ENCODE measurements around the gene PLCD3. TPM values are rescaled to one million over a fixed set of nuclear protein-coding genes. Genes with fewer than 3 reads are reported as not detected.

Gene PLCD3
- total and polyA plus RNA-seq, 2 of the 13 experiments (the other 11 are each of a cell fraction or from before 2014, with no cell fraction given): 11.3 to 39.1 TPM

DNA sequence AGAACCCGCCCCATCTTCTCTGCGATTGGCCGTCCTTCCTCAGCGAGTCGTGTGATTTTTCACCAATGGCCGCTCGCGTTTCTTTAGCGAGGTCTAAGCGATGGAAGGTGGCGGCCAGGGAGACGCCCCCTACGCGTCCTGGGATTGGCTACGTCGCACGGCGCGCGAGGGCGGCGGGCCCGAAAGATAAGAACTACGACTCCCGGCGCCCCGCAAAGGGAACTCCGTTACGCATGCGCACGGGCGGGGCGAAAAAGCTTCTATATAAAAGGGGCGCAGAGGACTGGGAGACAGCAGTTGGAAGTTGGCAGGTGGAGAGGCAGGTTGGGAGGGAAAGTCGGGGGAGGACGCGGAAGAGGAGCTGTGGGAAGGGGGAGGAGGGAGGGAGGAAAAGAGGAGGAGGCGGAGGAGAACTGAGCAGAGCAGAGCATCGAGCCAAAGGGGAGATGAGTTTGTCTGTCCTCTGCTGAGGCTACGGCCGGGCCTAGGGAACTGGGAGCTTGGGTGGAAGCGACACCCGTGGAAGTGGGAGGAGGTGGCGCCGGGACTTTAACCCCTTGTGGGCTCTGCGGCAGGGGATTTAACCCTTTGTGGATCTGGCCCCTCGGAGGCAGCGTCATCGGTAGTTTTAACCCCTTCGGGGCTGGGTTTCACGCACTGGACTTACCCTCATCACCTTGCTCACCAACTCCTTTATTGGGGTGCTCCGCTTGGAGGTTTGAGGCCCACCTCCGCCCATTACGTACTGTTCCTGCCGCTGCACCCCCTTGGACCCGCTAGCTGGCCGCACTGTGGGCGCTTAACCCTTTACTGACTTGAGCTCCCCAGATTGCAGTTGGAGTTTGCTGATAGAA, 16.1 kb upstream of the PLCD3 start, which contains the start of gene HEXIM1 (continued):
- TF ChIP-seq CCAR2 (optimal IDR thresholded peaks at IDR 0.05; ENCODE audit: low read depth, low read length) (peak; percentile 90), ASH2L (IDR thresholded peaks at IDR 0.05; ENCODE audit: insufficient read length, low read depth, low read length) (no peak), KDM1A (CRISPR knock-in tag; IDR thresholded peaks at IDR 0.05) (no peak), ZNF460 (CRISPR knock-in tag; IDR thresholded peaks at IDR 0.05; ENCODE audit: borderline replicate concordance) (no peak), TBX2 (CRISPR knock-in tag; IDR thresholded peaks at IDR 0.05; ENCODE audit: borderline replicate concordance) (peak; percentile 41; the same call in 1 of the 2 replicates), CREM (IDR thresholded peaks at IDR 0.05) (peak; percentile 85), CREM (CRISPR knock-in tag; IDR thresholded peaks at IDR 0.05) (no peak), ATF1 (CRISPR knock-in tag; IDR thresholded peaks at IDR 0.05) (peak; percentile 78), TGIF2 (CRISPR knock-in tag; IDR thresholded peaks at IDR 0.05) (peak; percentile 90), ZNF790 (CRISPR knock-in tag; IDR thresholded peaks at IDR 0.05; ENCODE audit: borderline replicate concordance) (no peak), ADNP (CRISPR knock-in tag; IDR thresholded peaks at IDR 0.05) (no peak), POLR2G (IDR thresholded peaks at IDR 0.05; ENCODE audit: low read depth, low read length) (peak; percentile 100), ZNF792 (CRISPR knock-in tag; IDR thresholded peaks at IDR 0.05) (peak; percentile 93), HNF4A (CRISPR knock-in tag; IDR thresholded peaks at IDR 0.05) (peak; percentile 34), ZNF777 (CRISPR knock-in tag; IDR thresholded peaks at IDR 0.05) (peak; percentile 14; the same call in 1 of the 2 replicates), ONECUT2 (CRISPR knock-in tag; IDR thresholded peaks at IDR 0.05) (peak; percentile 46; the same call in 1 of the 2 replicates), TAF15 (IDR thresholded peaks at IDR 0.05; ENCODE audit: low read depth, low read length, poor library complexity, severe bottlenecking) (peak; percentile 96), ZNF382 (CRISPR knock-in tag; IDR thresholded peaks at IDR 0.05; ENCODE audit: borderline replicate concordance) (no peak), DBP (CRISPR knock-in tag; IDR thresholded peaks at IDR 0.05; ENCODE audit: not compliant biosample characterization) (no peak), TMF1 (CRISPR knock-in tag; IDR thresholded peaks at IDR 0.05; ENCODE audit: low read depth) (no peak; the same call in 1 of the 2 replicates), DMAP1 (CRISPR knock-in tag; IDR thresholded peaks at IDR 0.05) (no peak), ZNF337 (CRISPR knock-in tag; IDR thresholded peaks at IDR 0.05; ENCODE audit: borderline replicate concordance, low read depth) (peak; percentile 84; the same call in 1 of the 2 replicates)
- TF ChIP-seq, protein P1, sequence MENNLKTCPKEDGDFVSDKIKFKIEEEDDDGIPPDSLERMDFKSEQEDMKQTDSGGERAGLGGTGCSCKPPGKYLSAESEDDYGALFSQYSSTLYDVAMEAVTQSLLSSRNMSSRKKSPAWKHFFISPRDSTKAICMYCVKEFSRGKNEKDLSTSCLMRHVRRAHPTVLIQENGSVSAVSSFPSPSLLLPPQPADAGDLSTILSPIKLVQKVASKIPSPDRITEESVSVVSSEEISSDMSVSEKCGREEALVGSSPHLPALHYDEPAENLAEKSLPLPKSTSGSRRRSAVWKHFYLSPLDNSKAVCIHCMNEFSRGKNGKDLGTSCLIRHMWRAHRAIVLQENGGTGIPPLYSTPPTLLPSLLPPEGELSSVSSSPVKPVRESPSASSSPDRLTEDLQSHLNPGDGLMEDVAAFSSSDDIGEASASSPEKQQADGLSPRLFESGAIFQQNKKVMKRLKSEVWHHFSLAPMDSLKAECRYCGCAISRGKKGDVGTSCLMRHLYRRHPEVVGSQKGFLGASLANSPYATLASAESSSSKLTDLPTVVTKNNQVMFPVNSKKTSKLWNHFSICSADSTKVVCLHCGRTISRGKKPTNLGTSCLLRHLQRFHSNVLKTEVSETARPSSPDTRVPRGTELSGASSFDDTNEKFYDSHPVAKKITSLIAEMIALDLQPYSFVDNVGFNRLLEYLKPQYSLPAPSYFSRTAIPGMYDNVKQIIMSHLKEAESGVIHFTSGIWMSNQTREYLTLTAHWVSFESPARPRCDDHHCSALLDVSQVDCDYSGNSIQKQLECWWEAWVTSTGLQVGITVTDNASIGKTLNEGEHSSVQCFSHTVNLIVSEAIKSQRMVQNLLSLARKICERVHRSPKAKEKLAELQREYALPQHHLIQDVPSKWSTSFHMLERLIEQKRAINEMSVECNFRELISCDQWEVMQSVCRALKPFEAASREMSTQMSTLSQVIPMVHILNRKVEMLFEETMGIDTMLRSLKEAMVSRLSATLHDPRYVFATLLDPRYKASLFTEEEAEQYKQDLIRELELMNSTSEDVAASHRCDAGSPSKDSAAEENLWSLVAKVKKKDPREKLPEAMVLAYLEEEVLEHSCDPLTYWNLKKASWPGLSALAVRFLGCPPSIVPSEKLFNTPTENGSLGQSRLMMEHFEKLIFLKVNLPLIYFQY (CRISPR knock-in tag; IDR thresholded peaks at IDR 0.05; ENCODE audit: borderline replicate concordance): peak; percentile 72
- TF ChIP-seq, protein P2, sequence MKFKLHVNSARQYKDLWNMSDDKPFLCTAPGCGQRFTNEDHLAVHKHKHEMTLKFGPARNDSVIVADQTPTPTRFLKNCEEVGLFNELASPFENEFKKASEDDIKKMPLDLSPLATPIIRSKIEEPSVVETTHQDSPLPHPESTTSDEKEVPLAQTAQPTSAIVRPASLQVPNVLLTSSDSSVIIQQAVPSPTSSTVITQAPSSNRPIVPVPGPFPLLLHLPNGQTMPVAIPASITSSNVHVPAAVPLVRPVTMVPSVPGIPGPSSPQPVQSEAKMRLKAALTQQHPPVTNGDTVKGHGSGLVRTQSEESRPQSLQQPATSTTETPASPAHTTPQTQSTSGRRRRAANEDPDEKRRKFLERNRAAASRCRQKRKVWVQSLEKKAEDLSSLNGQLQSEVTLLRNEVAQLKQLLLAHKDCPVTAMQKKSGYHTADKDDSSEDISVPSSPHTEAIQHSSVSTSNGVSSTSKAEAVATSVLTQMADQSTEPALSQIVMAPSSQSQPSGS (CRISPR knock-in tag; IDR thresholded peaks at IDR 0.05): no peak; the same call in 1 of the 2 replicates
